MCF 10A (cell line): Measurements from ENCODE around the gene PRF1. TPM values are rescaled to one million over a fixed set of nuclear protein-coding genes. Genes with fewer than 3 reads are reported as not detected.

Source experiments
- BruUV-seq: library from RNA; stranded (reverse); fragments of 400-500 nt; replicated peaks from 2 replicates; lab custom pipeline; 2021; lab: Mats Ljungman, UMichigan
- CTCF ChIA-PET: fragments of 300-600 bp; sonication (Branson Sonifier 250); formaldehyde crosslinking; extraction: SDS; loops from one replicate; lab custom pipeline; 2021; ENCODE audit warnings: antibody characterized with exemption, inconsistent platforms; lab: Yijun Ruan, JAX
- POLR2A ChIA-PET: fragments of 300-600, 350-650 bp; sonication (Branson Sonifier 250); formaldehyde crosslinking; extraction: SDS; loops from one replicate; lab custom pipeline; 2020; ENCODE audit warnings: antibody characterized with exemption, inconsistent platforms; lab: Yijun Ruan, JAX
- DNase-seq: peaks from one replicate; pipeline ENCODE4 v3.0.0-alpha.2; 2018; ENCODE audit not compliant: unreplicated experiment
- H3K27ac Mint-ChIP-seq: one replicate; pipeline ENCODE4 v1.8.0; 2022; ENCODE audit warnings: mild to moderate bottlenecking, low read depth, mixed read lengths; ENCODE audit not compliant: unreplicated experiment
- H3K27me3 Mint-ChIP-seq: one replicate; pipeline ENCODE4 v1.8.0; 2022; ENCODE audit warnings: mixed read lengths; ENCODE audit not compliant: insufficient read depth, unreplicated experiment
- H3K36me3 Mint-ChIP-seq: one replicate; pipeline ENCODE4 v1.8.0; 2022; ENCODE audit warnings: mild to moderate bottlenecking, moderate library complexity, mixed read lengths; ENCODE audit not compliant: insufficient read depth, unreplicated experiment
- H3K4me1 Mint-ChIP-seq: one replicate; pipeline ENCODE4 v1.8.0; 2022; ENCODE audit warnings: mixed read lengths; ENCODE audit not compliant: insufficient read depth, unreplicated experiment
- H3K4me3 Mint-ChIP-seq: one replicate; pipeline ENCODE4 v1.8.0; 2022; ENCODE audit warnings: mild to moderate bottlenecking, moderate library complexity, mixed read lengths; ENCODE audit not compliant: unreplicated experiment
- H3K9me3 Mint-ChIP-seq: one replicate; pipeline ENCODE4 v1.8.0; 2022; ENCODE audit warnings: mixed read lengths; ENCODE audit not compliant: unreplicated experiment
- intact Hi-C: fragments of 100-400 bp; cut with micrococcal nuclease; formaldehyde crosslinking; loops from 2 replicates; pipeline ENCODE4 v1.14.1; 2022
- total RNA-seq: library from RNA; stranded (reverse); gene quantifications from 2 replicates; pipeline ENCODE4 v1.2.3, GENCODE V29; 2022
- TF ChIP-seq, protein P1 (sequence below): fragments of 200-600 bp; IDR thresholded peaks from one replicate; pipeline ENCODE4 v1.8.0; 2022; ENCODE audit warnings: antibody characterized with exemption, mild to moderate bottlenecking; ENCODE audit not compliant: unreplicated experiment

PRF1 gene
- total RNA-seq, 1 experiment from 2014 or later = not detected

DNA sequence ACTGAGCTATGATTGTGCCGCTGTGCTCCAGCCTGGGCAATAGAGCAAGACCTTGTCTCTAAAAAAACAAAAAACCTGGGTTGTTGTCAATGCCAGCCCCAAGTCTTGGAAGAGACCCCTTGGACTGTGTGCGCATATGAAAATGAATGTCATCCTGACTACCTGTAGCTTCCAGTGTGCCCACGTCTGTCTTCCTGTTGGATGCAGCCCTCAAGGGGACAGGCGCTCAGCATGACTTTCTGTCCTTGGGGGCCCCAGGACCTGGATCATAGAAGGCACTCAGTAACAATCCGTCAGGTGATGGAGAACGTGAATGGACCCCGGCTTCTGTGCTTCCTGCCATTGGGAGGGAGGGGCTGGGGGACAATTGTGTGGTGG, 9.0 kb downstream of the PRF1 start:
- BruUV-seq = no TSS peak
- H3K4me1 Mint-ChIP-seq = no peaks in the 10 kb centered on the region
- intact Hi-C loops = no loop called here

DNA sequence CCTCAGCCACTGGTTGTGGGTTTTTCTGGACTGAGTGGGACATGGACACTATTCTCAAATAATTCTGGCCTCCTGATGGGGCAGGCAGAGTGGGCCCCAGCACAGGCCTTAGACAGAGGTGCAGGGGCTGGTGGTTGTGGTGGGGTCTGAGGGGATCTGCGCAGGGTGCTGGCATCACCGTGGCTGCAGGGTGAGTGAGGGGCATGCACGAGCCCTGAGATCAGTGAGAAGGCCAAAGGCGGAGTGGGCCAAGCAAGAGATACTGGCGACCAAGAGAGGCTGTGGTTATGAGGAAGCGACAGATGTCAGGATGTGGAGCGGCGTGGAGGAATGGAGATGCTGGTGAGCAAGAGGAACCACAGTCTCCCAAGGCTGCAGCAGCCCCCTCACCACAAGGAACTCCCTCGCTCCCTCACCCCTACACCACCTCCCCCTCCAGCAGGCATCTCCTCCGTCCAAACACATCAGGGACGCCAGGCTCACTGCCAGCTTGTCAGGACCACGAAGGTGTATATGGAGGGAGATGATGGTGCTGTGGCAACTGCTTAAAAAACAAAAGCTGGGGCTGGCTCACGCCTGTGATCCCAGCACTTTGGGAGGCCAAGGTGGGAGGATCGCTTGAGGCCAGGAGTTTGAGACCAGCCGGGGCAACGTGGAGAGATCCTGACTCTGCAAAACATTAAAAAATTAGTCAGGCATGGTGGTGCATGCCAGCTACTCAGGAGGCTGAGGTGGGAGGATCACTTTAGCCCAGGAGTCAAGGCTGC, 9.6 kb downstream of the PRF1 start:
- Mint-ChIP-seq H3K27ac (no peak overlapping the region), H3K27me3 (peaks cover 25% of the 10 kb centered on the region), H3K4me1 (no peaks in the 10 kb centered on the region), H3K9me3 (no peaks in the 10 kb centered on the region), H3K36me3 (no peaks in the 10 kb centered on the region), H3K4me3 (no peak overlapping the region)
- BruUV-seq = no TSS peak
- TF ChIP-seq, protein P1, sequence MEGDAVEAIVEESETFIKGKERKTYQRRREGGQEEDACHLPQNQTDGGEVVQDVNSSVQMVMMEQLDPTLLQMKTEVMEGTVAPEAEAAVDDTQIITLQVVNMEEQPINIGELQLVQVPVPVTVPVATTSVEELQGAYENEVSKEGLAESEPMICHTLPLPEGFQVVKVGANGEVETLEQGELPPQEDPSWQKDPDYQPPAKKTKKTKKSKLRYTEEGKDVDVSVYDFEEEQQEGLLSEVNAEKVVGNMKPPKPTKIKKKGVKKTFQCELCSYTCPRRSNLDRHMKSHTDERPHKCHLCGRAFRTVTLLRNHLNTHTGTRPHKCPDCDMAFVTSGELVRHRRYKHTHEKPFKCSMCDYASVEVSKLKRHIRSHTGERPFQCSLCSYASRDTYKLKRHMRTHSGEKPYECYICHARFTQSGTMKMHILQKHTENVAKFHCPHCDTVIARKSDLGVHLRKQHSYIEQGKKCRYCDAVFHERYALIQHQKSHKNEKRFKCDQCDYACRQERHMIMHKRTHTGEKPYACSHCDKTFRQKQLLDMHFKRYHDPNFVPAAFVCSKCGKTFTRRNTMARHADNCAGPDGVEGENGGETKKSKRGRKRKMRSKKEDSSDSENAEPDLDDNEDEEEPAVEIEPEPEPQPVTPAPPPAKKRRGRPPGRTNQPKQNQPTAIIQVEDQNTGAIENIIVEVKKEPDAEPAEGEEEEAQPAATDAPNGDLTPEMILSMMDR = no peak
- intact Hi-C loops = no loop called here
- ChIA-PET CTCF (interaction anchor here (0.5 kb wide), 1 partner anchor 21 kb away, joined by 3 read pairs; no protein-coding TSS in a partner anchor), POLR2A (interaction anchor here (0.7 kb wide), 1 partner anchor 13 kb away, joined by 3 read pairs; no protein-coding TSS in a partner anchor)
- DNase-seq = no peak

More for the DNA sequence above, 9.0 kb downstream of the PRF1 start:
- Mint-ChIP-seq H3K36me3 (no peaks in the 10 kb centered on the region), H3K4me3 (no peak overlapping the region), H3K27me3 (peaks cover 19% of the 10 kb centered on the region), H3K27ac (no peak overlapping the region), H3K9me3 (no peaks in the 10 kb centered on the region)
- TF ChIP-seq, protein P1 = no peak
- ChIA-PET CTCF (no interaction called here), POLR2A (interaction anchor here (0.7 kb wide), 1 partner anchor 14 kb away, joined by 3 read pairs; no protein-coding TSS in a partner anchor)
- no peak for DNase-seq

DNA sequence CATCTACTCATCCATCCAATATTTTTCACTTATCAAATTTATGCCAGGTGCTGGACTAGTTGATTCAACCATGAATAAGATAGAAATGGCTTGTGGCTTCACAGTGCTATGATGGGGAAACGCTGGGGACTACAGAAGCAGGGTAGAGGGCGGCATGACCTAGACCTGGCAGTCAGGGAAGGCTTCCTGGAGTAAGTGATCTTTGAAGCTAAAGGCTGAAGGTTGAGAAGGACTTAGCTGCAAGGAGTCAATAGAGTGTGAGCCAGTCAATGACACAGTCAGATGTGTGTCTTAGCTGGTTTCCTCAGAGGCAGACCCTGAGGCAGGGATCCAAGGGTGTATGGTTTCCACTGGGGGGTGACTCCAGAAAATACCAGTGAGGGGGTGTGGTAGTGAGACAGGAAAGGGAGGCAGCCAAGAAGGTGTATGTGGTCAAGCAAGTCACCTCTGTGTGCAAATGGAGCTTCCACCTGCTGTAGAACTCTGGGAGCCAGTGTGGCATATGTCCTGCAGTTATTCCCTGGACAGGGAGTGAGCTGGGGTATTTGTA, 10.3 kb downstream of the PRF1 start:
- no peaks in the 10 kb centered on the region for H3K4me1 Mint-ChIP-seq
- ChIA-PET CTCF (interaction anchor here (0.5 to 1.0 kb wide), 3 partner anchors 9 to 395 kb away, joined by 3 to 4 read pairs (median 3); no protein-coding TSS in a partner anchor), POLR2A (no interaction called here)
- DNase-seq = no peak
- H3K9me3 Mint-ChIP-seq = no peaks in the 10 kb centered on the region
- no TSS peak for BruUV-seq
- intact Hi-C loops = no loop called here
- peaks cover 31% of the 10 kb centered on the region for H3K27me3 Mint-ChIP-seq
- TF ChIP-seq, protein P1 = no peak
- no peaks in the 10 kb centered on the region for H3K36me3 Mint-ChIP-seq
- H3K27ac Mint-ChIP-seq = no peak overlapping the region
- no peak overlapping the region for H3K4me3 Mint-ChIP-seq

DNA sequence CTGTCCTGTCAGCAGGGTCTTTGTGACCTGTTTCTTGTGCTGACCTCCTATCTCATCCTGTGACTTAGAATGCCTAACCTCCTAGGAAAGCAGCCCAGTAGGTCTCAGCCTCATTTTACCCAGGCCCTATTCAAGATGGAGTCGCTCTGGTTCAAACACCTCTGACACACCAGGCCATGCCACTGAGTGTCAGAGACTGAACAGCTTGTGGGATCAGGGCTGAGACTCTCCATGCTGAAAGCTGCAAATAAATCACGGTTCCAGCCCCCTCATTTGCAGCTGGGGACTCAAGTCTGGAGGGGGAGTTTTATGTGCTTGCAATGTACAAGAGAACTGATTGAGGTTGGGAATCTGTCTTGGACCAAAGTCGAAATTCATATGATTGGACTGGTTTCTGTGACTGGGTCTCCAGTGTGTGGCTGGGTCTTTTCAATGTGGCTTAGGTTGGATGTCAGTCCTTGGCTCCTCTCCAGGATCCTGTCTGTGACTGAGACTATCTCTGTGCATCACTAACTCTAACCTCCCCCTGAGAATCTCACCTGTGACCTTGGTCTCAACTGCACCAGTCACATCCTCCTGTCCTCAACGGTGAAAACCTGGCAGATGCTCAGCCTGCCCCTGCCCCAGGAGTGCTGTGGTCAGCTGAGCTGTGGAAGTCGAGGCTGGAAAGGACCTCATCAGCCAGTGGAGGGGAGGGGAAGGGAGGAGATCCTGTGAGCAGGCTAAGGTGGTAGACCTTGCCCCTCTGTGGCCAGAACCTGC, 11.7 kb downstream of the PRF1 start:
- Mint-ChIP-seq H3K4me3 (no peak overlapping the region), H3K27me3 (peaks cover 37% of the 10 kb centered on the region), H3K9me3 (no peaks in the 10 kb centered on the region), H3K4me1 (no peaks in the 10 kb centered on the region), H3K27ac (no peak overlapping the region), H3K36me3 (no peaks in the 10 kb centered on the region)
- intact Hi-C loops = no loop called here
- no peak for DNase-seq
- POLR2A ChIA-PET = no interaction called here
- CTCF ChIA-PET = no interaction called here
- TF ChIP-seq, protein P1 = no peak
- BruUV-seq = no TSS peak
